Measurements from ENCODE around the gene NARS2.

The NARS2 gene

GRCh38 chr11:78444726-78445125 lies 129.9 kb downstream of the NARS2 start:
- DNase-seq: no peak

DNA sequence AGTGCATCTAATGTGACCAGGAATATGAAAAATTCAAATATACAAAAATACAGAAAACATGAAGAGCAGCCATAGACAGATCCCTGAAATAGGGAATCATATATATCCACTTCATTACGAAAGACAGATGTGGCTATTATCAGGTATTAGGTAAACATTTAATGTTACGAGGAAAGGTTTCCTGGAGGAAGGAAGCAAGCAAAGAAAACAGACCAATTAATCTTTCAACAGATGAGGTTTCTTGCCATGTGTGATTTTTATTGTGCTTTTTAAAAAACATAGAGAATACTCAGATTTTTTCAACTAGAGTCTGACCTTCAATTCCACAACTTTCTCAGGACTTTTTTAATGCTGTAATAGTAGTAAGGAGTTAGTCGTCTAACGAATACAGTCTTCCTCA lies 132.7 kb downstream of the NARS2 start:
- DNase-seq: no peak

GRCh38 chr11:78438298-78438975 lies 136.2 kb downstream of the NARS2 start:
- DNase-seq: no peak

DNA sequence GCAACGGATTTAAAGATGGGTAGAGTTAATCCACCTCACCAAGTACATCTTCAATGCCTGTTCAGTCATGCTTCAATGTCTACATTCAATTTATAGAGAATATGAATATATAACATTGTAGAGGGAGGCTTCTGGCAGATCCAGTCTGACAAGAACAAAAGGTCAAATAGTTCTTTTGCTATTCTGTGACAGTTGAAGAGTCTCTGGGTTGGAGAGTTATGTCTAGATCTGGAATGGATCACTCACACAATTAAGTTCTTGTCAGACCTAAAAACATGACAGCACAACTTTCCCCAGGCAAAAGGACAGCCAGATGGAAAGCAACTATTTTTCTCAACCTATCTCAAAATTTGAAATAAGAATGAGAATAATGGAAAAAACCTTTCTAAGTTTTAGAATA lies 141.7 kb downstream of the NARS2 start:
- no peak for DNase-seq

DNA sequence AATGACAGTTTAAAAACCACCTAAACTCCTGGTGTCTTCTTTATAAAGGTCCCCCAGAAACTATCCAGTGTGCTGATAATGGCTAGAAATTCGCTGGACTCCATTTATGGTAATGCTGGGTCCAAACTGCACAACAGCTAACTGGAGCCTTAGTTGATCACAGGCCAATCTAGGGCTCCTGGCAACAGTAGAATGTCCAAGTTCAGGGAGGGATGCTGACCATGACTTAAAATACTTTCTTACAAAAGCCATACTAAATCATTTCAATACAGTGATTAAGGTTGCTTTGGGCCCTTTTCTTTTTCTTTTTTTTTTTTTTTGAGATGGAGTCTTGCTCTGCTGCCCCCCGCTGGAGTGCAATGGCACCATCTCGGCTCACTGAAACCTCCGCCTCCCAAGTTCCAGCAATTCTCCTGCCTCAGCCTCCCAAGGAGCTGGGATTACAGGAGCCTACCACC lies 142.6 kb downstream of the NARS2 start:
- DNase-seq: peak in 2 of 56 donors; percentile 11 to 18

DNA sequence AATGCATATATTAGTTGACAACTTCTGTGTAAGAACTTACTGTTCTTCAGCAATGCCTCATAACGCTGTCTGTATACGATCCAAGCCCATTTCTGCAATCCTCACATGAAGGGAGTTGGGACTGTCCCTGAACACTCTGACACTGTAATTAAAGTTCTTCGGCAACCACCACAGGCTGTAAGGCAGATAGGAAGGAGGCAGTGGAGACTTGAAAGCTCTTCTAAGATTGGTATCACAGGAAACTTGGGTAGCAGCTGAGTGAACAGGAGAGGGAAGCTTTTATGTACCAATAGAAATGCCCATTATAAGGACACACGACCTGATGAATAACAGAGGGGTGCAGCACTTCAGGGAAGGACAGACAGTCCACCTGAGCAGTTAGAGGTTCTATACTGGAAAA lies 145.0 kb downstream of the NARS2 start:
- no peak for DNase-seq

DNA sequence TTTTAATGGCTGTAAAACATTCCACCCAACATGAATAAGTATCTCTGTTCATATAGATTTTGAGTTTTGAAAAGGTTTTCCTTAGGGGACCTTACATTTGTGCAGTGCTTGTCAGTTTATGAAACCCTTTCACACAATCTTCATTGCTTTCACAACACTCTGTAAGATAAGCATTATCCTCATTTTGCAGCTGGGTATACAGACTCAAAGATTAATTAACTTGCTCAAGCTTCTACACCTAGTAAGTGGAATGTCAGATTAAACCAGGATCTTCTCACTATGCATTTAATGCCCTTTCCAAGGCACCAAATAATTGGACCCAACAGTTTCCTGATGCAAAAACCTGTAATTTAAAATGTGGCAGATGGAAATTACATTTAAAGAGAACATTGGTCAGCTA lies 145.5 kb downstream of the NARS2 start:
- no peak for DNase-seq

GRCh38 chr11:78428773-78429172 lies 145.9 kb downstream of the NARS2 start:
- DNase-seq: no peak

GRCh38 chr11:78428266-78428636 lies 146.4 kb downstream of the NARS2 start:
- no peak for DNase-seq

GRCh38 chr11:78427615-78428265 lies 146.9 kb downstream of the NARS2 start:
- no peak for DNase-seq

DNA sequence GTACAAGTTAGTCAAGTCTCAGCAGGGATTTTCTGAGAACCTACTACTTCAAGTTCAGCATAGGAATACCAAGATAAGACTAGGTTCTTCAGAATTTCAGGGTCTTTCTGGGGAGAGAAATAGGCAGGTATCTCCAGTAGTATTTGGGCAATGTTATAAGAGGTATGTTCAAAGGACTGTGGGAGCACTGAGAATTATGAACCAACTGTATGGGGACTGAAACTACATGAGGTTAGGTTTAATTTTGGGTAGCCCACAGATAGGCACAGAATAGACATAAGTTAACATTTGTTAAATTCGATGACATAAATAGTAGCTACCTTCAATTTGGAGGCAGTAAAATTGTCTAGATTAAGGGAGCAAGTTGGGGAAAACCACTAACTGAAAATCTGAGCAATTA lies 147.8 kb downstream of the NARS2 start:
- DNase-seq: no peak

GRCh38 chr11:78425399-78426070 lies 149.1 kb downstream of the NARS2 start:
- no peak for DNase-seq

DNA sequence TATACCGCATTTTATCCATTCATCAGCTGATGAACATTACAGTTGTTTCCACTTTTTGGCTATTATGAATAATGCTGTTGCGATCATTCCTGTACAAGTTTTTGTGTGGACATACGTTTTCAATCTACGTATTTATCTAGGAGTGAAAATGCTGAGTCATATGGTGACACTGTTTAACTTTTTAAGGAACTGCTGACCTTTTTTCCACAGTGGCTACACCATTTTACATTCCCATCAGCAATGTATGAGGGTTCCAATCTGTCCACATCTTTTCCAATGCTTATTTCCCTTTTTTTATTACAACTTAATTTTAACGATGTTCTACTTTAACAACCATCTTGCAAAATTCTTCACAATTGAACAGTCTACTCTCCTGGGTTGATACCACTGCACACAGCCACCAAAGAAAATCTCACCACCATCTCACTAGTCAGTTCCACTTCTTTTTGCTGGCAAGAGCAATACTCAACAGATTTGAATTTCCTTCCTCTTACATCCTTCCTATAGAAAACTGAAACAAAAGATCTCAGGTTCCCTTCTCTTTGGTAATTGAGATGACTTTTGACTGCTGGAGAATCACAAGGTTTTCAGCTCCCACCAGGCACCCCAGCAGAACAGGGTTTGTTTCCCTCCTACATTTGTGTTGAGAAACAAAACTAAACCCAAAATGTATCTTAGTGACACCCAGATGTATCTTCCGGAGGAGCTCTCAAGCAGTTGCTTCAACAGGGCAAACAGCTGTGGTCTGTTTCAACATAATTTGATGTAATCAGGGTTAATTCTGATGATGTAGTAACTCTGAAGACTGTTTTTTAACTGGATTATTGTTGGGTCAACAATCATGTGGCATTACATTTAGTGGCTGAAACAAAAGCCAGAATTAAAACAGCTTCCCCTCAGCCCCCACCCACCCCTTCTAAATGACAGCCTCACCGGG lies 150.1 kb downstream of the NARS2 start:
- DNase-seq: no peak

DNA sequence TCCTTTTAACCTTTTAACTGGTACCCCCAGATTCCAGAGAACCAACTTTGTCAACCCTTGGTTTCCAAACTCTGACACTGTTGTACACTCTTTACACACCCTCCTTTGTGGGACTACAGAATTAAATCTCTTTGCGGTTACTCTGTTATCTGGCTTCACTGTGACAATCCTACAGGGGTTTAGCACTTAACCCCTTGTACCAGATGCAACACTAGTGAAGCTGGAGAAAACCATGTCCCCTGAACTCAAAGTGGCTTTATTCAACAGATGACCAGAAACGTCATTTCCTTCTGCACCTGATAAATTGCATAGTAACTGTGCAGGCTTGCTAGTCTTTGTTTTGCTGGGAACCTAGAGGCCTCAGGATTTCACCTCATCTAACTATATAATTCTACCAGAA lies 151.4 kb downstream of the NARS2 start:
- no peak for DNase-seq

GRCh38 chr11:78420796-78421209 lies 153.9 kb downstream of the NARS2 start:
- DNase-seq: peak in 8 of 56 donors; percentile 3 to 36 (median 20)

DNA sequence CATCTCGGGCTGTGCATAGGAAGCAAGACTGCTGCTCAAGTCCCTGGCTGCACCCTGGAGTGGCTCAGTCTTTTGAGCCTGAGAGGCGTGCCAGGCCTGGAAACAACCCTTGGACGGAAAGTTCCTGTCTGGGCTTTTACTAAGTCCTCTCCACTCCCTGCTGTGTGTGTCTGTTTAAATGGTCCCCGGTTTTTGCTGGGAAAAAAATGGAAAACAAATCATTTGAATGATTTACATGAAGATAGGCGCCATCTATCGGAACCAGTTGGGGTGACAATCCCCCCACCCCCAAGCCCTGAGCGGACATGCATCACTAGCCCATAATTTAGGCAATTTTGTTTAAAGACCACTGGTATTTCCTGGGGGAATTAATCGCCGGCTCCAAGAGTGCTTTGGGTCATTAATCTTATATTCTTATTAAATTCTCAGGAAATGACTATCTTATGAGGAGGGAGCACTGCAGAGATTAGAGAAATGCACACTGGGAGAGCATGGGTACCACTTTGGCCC lies 154.4 kb downstream of the NARS2 start:
- peak in 53 of 56 donors; percentile 3 to 87 (median 56) for DNase-seq

- peak in 5 of 56 donors; percentile 3 to 43 (median 16) for DNase-seq
These were observed 155.3 kb downstream of the NARS2 start for GRCh38 chr11:78419327-78419726.

DNA sequence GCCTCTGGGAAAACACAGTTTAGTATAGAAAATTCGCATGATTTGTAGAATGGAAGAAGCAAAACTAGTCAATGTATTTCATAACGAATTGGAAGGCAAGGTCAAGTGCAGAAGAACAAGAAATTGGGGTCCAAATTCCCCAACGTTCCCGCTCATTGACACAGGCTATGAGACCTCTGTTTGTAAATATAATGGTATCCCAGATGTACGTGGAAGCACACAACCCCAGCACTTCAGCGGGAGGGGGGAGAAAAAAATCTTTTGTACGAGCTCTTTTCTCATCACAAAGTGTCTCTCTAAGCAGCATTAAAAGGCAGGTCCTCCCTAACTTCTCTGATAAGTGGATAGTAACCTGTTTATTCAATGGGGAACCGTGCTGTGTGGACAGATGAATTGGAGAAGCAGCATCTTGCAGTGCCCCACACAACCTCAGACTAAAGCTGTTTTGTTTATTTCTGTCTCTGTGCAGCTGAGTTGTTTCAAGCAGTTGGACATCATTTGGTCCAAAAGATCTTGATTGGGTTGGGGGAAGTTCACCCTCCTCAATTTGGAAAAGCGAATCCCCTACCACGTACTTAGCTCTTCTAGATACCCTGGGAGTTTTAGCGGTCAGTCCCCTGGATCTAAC lies 156.0 kb downstream of the NARS2 start:
- peak in 5 of 56 donors; percentile 20 to 42 (median 39) for DNase-seq

GRCh38 chr11:78417888-78418583 lies 156.6 kb downstream of the NARS2 start:
- peak in 53 of 56 donors; percentile 18 to 89 (median 69) for DNase-seq
